Right renal cortex interstitium (tissue), 3 donors: ENCODE measurements around the gene BMP7. TPM values are rescaled to one million over a fixed set of nuclear protein-coding genes. Genes with fewer than 3 reads are reported as not detected.

Source experiments
- DNase-seq, 3 donors: peaks; one replicate each; pipeline ENCODE4 v3.0.0-alpha.2; 2013; ENCODE audit warnings: low read depth in 3 of 3, low spot score in 2 of 3
- polyA plus RNA-seq, 3 donors: library from polyadenylated mRNA; unstranded; fragments of 120-200 nt; gene quantifications; one replicate each; pipeline ENCODE4 v1.2.1, GENCODE V29; 2013; ENCODE audit not compliant: insufficient read length in 3 of 3

Gene BMP7
- polyA plus RNA-seq, 3 donors: 71.8 to 84.2 (median 78.2) TPM

GRCh38 chr20:57236813-57237584 is 29.4 kb downstream of the BMP7 start:
- DNase-seq: no peak

- no peak for DNase-seq
Measured at GRCh38 chr20:57234556-57235251, 31.7 kb downstream of the BMP7 start.

- no peak for DNase-seq
Measured at GRCh38 chr20:57231951-57232428, 34.5 kb downstream of the BMP7 start.

DNA sequence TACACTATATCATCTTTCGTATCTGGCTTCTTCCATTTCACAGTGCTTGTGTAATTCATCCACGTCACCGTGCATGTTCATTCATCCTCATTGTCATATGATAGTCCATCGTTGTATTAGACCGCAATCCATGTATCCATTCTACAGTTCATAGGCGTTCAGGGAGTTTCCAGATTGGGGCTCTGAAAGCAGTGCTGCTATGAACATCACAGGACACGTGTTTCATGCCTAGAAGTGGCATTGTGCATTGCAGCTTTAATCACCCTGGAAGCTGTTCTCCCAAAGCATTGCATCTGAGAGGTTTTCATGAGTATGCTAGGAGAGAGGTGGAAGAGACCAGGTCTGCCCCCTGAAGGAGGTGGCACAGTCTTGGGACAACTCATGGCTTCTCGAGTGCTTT is 35.3 kb downstream of the BMP7 start:
- DNase-seq: no peak

DNA sequence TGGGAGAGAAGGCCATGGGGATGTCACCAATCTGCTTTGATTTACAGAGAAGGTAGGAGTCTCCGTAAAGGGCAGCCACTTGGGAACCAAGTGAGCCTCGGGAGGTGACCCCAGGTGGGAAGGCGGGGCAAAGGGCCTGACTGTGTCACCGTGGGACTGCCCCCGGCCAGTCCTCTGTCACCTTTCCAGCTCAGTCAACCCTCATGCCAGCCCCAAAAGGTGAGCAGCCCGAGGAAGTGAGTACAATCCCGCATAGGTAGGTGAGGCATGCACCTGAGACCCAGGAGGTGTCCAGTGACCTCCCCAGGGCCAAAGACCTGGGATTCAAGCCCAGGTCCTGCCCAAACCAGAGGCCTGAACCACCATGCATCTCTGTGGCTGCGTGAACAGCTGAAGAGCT is 36.2 kb downstream of the BMP7 start:
- DNase-seq: no peak

DNA sequence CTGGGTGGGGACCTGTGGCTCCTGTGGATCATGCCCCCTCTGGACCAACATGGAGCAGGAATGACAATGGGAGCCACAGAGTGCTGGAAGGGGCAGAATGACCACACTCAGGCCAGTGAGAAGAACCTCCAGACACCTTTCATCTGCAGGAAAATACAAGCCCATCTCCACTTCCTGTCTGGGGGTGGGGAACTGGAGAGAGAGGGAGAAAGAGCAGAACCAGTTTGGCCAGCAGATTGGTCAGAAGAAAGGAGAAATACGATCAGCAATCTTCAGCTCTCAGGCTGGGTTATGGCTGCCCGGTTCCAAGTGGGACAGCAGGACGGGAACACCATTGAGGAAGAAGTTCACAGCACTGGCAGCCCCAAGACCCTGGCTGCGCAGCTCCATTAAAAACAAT is 37.0 kb downstream of the BMP7 start:
- DNase-seq: no peak

- no peak for DNase-seq
Measured at GRCh38 chr20:57225830-57226229, 40.6 kb downstream of the BMP7 start.

- DNase-seq: no peak
Measured at GRCh38 chr20:57225197-57225733, 41.2 kb downstream of the BMP7 start.

DNA sequence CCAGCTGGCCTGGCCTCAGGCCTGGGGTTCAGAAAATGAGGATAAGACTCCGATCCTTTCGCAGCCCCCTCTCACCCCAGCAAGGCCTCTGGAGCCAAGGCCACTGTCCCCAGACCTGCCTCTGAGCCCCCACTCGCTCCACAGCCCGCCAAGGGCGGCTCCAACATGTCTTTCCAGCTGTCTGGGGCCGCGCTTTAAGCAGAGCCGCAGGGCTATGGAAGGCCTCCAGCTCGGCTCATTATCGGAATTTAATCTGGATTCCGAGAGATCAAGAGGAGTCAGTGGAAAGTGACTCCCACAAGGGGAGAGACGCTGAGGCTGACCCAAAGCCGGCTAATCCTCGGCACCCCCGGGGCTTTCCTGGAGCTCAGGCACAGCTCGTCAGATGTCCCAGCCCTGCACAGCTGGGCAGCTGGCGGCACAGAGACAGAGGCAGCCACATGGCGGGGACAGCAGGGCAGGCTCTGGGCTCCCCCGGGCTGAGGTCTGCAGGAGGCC is 41.8 kb downstream of the BMP7 start:
- DNase-seq: no peak

DNA sequence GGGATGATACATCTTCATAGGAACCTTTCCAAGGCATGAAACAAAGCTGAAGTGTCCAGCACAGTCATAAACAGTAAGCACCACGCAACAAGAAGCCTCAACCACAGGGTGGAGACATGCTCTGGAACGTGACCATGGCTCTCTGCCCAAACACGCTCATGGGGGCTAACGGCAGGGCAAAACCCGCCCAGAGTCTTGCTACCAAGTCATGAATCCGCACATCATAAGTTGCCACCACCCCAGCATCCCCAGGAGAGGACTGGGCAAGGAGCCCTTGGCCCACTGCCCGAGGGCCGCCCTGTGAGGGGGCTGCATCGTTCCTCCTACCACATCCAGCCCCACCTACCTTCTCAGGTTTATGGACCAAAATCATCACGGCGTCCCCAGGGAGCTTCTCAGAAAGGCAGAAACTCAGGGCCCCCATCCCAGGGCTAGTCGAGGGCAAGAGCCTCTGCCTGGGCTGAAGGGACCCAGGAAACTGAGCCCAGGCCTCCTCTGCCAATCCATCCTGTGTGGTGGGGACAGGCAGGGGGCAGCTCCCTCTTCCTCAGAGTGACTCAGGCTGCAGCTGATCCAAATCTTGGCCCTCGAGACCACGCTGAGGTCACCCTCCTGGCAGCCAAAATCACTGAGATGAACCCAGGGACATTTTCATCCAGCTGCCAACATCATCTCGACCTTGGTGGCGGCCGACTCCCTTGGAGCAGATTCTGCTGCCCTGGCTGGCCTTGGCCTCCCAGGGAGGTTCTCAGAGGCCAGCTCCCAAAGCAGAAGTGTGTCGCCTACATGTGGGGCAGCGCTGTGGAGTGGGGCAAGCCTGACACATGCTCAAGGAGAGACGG is 42.6 kb downstream of the BMP7 start:
- no peak for DNase-seq

DNA sequence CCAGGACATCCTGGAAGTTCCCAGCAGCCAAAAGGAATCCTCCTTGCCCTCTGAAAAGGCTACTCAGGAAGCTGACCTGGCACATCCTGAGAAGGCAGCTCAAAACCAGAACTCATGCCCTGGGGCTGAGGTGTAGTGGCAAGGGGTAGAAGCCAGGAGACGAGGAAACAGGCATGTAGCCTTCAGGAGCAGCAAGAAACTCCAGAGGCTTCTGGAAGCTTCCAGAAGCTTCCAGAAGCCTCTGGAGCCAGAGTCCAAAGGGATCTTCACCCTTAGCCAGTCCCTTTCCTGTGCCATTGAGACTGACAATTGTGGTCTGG is 43.9 kb downstream of the BMP7 start:
- DNase-seq: no peak

DNA sequence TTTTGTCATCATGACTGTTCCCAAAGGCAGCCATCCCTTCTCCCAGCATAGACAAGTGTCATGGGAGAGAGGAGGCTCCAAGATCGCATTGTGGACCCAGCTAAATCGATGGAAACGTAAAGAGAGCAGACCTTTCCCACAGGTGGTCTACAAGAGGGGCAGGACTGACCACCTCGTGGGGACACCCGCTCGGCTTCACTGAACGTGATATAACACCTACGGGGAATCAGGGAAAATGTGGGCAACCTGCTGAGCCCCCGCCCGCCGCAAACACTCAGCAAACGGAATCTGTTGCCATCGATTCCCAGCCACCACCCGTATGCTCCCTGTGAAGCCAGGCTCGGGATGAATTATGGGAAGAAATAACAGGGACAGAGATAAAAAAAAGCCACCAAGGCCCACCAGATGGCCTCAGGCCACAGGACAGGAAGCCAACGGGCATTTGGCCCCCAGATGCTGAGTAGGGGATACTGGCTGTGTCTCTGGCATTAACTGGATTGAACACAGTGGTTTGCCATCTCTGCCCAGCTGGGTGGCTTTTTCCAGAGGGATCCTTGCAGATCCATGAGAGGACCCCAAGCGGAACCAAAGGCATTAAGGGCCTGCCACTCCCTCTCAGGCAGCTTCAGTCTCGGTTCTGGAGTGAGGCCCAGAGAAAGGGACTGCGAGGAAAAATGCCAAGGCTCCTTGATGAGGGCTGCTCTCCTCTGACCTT is 44.4 kb downstream of the BMP7 start:
- DNase-seq: no peak

- DNase-seq: no peak
Measured at GRCh38 chr20:57220337-57221145, 45.9 kb downstream of the BMP7 start.

GRCh38 chr20:57219071-57219677 is 47.3 kb downstream of the BMP7 start:
- DNase-seq: no peak

- no peak for DNase-seq
Measured at GRCh38 chr20:57218489-57218888, 48.0 kb downstream of the BMP7 start.

GRCh38 chr20:57217802-57218201 is 48.6 kb downstream of the BMP7 start:
- no peak for DNase-seq

DNA sequence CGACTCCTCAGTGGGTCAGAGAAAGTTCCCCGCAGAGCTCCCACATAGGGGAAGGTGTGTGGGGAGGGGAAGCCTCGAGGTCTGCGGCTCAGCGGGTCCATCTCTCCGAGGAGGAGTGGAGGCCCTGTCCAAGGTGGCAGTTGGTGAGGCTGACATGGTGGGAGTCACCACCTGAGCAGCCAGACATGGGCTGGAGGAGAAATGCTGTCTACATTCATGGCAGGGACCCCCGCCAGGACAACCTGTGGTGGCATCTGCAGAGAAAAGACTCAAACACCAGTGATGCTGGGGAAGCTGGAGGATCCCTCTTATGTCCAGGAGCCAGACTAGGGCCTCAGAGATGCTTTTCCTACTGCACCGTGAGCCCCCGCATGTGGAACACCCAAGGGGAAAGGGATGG is 49.8 kb downstream of the BMP7 start:
- DNase-seq: no peak

DNA sequence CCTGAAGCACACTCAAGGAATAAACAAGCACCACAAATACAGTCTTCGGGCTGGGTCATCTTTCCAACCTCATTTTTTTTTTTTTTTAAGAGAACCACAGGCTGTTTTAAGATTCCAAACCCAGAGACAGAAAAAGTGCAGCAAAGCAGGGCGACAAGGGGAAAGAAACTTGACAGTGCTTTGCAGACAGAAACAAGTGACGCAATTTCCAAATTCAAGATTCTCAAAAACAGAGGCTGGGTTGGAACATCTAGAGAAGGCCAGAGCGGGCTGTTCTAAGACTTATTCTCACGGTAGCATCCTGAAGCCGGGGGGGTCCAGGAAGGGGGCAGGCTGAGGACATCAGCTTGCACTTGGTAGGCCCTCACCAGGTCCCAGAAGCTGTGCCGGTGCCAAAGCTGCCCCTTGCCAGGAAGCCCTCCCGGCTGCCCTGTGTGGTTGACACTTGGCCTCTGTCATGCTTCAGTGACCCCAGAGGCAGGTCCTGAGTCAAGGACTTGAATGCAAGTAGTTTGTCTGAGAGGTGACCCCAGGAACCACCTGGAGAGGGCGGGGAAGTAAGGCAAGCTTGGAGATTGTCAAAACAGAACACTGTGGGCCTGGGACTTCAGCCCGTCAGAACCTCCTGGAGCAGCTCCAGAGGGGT is 50.5 kb downstream of the BMP7 start:
- no peak for DNase-seq

- no peak for DNase-seq
Measured at GRCh38 chr20:57215426-57215825, 51.0 kb downstream of the BMP7 start.
